Measurements from ENCODE around the gene EPAS1. TPM values are rescaled to one million over a fixed set of nuclear protein-coding genes. Genes with fewer than 3 reads are reported as not detected.

The EPAS1 gene
- total RNA-seq, 1 experiment from 2014 or later, result 106 TPM

- H3K9me3 ChIP-seq (ENCODE audit: control insufficient read depth, insufficient read depth, low read depth, low read length), result no peaks in the 10 kb centered on the region
- ATAC-seq (no peak), DNase-seq (ENCODE audit: low read depth, low spot score) (no peak)
- intact Hi-C loops (cut with micrococcal nuclease; ENCODE audit: unreplicated experiment), result no loop called here
- H3K27me3 ChIP-seq (ENCODE audit: control insufficient read depth, insufficient read depth, low read length), result no peaks in the 10 kb centered on the region; the same call in 1 of the 2 replicates
- H3K27ac ChIP-seq (ENCODE audit: low read length), result no peak overlapping the region
- ChIA-PET CTCF (no interaction called here), POLR2A (no interaction called here)
- in situ Hi-C loops (cut with HindIII; ENCODE audit: low pct_unique_long_range_greater_than_20kb, low sequenced_read_pairs), result no loop called here
- no TSS peak for BruUV-seq (replicated peaks)
- TF ChIP-seq CTCF (IDR thresholded peaks at IDR 0.05) (no peak), SIN3A (IDR thresholded peaks at IDR 0.05; ENCODE audit: borderline replicate concordance, insufficient read depth, low read depth, low read length) (no peak), REST (IDR thresholded peaks at IDR 0.05; ENCODE audit: insufficient read depth in 1 of 2, low read depth in 2 of 2, low read length in 1 of 2) (no peak), POLR2AphosphoS5 (IDR thresholded peaks at IDR 0.05; ENCODE audit: low read depth, low read length) (no peak), TCF7L2 (IDR thresholded peaks at IDR 0.05; ENCODE audit: low read depth, low read length) (no peak)
- no peak overlapping the region for H3K4me3 ChIP-seq (ENCODE audit: low read depth in 2 of 2, low read length in 2 of 2)
- H3K36me3 ChIP-seq (ENCODE audit: control insufficient read depth, insufficient read depth, low read length), result no peaks in the 10 kb centered on the region
- H3K4me1 ChIP-seq (ENCODE audit: control insufficient read depth, insufficient read depth, low read length), result no peaks in the 10 kb centered on the region
Measured at GRCh38 chr2:46270384-46270783, 26.8 kb upstream of the EPAS1 start.

- no peak overlapping the region for H3K27ac ChIP-seq (ENCODE audit: low read length)
- H3K9me3 ChIP-seq (ENCODE audit: control insufficient read depth, insufficient read depth, low read depth, low read length), result no peaks in the 10 kb centered on the region
- DNase-seq (ENCODE audit: low read depth, low spot score), result no peak
- H3K4me3 ChIP-seq (ENCODE audit: low read depth in 2 of 2, low read length in 2 of 2), result no peak overlapping the region
- intact Hi-C loops (cut with micrococcal nuclease; ENCODE audit: unreplicated experiment) (no loop called here), in situ Hi-C loops (cut with HindIII; ENCODE audit: low pct_unique_long_range_greater_than_20kb, low sequenced_read_pairs) (no loop called here)
- ChIA-PET POLR2A (no interaction called here), CTCF (no interaction called here)
- H3K4me1 ChIP-seq (ENCODE audit: control insufficient read depth, insufficient read depth, low read length), result no peaks in the 10 kb centered on the region
- H3K36me3 ChIP-seq (ENCODE audit: control insufficient read depth, insufficient read depth, low read length), result no peaks in the 10 kb centered on the region
- no TSS peak for BruUV-seq (replicated peaks)
- no peak for ATAC-seq
- no peaks in the 10 kb centered on the region; the same call in 1 of the 2 replicates for H3K27me3 ChIP-seq (ENCODE audit: control insufficient read depth, insufficient read depth, low read length)
- no peak for TF ChIP-seq REST (IDR thresholded peaks at IDR 0.05; ENCODE audit: insufficient read depth in 1 of 2, low read depth in 2 of 2, low read length in 1 of 2)
- TF ChIP-seq SIN3A (IDR thresholded peaks at IDR 0.05; ENCODE audit: borderline replicate concordance, insufficient read depth, low read depth, low read length), result no peak
- no peak for TF ChIP-seq CTCF (IDR thresholded peaks at IDR 0.05)
- TF ChIP-seq POLR2AphosphoS5 (IDR thresholded peaks at IDR 0.05; ENCODE audit: low read depth, low read length), result no peak
- no peak for TF ChIP-seq TCF7L2 (IDR thresholded peaks at IDR 0.05; ENCODE audit: low read depth, low read length)
Measured at GRCh38 chr2:46273225-46273863, 23.9 kb upstream of the EPAS1 start.

Measured in Panc1 (cell line).